ENCODE data around the gene SCTR. TPM values are rescaled to one million over a fixed set of nuclear protein-coding genes. Genes with fewer than 3 reads are reported as not detected.

Gene SCTR
- total RNA-seq, 2 experiments from 2014 or later: not detected

DNA sequence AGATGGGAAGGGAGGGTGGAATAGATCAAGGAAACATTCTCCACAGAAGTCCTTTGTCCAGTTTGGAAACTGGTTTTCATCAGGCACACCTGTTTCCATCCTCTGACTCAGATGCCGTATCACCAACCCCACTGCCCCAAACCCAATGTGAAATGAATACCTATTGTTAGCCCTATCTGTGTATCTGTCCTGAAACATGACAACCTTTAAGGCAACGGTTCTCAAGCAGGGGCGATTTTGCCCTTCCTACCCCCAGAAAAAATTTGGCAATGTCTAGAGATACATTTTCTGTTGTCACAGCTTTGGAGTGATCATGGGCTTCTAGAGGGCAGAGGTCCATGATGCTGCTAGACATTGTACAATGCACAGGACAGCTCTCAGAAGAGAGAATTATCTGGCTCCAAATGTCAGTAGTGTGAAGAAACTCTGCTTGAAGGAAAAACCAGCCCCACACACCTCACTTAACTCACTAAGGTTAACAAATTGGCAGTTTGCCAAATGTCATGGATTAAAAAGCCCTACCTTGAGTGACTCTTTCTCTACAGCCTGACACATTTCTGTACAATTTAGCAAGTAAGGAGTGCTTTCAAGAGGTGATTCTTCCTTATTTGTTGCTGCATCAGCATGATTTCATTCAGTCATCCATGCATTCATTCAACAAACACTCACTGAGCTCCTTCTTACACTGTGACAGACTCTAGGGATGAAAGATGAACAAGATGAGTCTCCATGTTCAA lies 3.4 kb downstream of the SCTR start:
- POLR2A ChIA-PET: no interaction called here
- ATAC-seq: no peak
- H3K36me3 Mint-ChIP-seq (ENCODE audit: low read depth): no peaks in the 10 kb centered on the region
- no peak overlapping the region for H3K4me3 Mint-ChIP-seq
- no peak overlapping the region for H3K27ac Mint-ChIP-seq
- no peaks in the 10 kb centered on the region for H3K9me3 Mint-ChIP-seq (ENCODE audit: insufficient read depth)
- H3K4me1 Mint-ChIP-seq (ENCODE audit: low read depth): no peaks in the 10 kb centered on the region
- H3K27me3 Mint-ChIP-seq (ENCODE audit: low read depth): peaks cover 31% of the 10 kb centered on the region
- CTCF ChIA-PET: no interaction called here
- DNase-seq: no peak

DNA sequence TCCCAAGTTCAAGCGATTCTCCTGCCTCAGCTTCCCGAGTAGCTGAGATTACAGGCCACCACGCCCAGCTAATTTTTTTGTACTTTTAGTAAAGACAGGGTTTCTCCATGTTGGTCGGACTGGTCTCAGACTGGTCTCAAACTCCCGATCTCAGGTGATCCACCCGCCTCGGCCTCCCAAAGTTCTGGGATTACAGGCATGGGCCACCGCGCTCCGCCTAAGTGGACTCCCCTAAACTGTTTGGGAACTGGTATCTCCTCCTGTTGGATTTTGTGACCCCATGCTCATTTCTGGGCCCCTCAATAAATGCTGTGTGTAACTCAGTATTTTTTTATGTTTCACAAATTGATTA lies 5.2 kb downstream of the SCTR start:
- ATAC-seq (no peak), DNase-seq (no peak)
- Mint-ChIP-seq H3K4me1 (ENCODE audit: low read depth) (no peaks in the 10 kb centered on the region), H3K36me3 (ENCODE audit: low read depth) (no peaks in the 10 kb centered on the region), H3K4me3 (no peak overlapping the region), H3K27me3 (ENCODE audit: low read depth) (peaks cover 20% of the 10 kb centered on the region), H3K27ac (no peak overlapping the region), H3K9me3 (ENCODE audit: insufficient read depth) (no peaks in the 10 kb centered on the region)
- CTCF ChIA-PET: interaction anchor here (0.6 kb wide), 1 partner anchor 11 kb away, joined by 3 read pairs; no protein-coding TSS in a partner anchor
- POLR2A ChIA-PET: no interaction called here

DNA sequence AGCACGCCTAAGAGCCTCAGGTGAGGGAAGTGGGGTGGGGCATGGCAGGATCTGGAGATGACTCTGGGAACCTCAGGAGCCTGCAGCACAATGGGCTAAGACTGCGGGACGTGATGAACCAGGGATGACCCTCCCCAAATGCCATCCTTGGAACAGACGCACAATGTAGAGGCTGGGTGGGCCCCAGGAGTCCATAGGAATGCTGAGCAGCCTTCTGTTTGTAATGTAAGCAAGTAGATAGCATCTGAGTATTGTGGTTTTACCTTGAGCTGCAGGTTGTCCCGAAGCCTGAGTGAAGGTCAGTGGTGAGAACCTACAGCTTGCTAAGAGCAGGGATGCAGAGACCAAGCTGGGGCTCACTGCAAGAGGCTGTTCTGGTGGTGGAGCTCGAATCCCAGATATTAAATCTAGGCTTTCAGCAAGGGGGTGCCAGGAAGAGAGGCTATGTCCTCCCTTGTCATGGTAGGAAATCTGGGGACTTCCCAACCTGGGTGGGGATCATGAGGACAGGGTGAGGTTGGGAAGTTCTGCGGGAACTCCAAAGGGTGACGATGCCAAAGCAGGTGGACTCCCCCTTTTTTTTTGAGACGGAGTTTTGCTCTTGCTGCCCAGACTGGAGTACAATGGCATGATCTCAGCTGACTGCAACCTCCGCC lies 5.8 kb downstream of the SCTR start:
- Mint-ChIP-seq H3K4me3 (no peak overlapping the region), H3K36me3 (ENCODE audit: low read depth) (no peaks in the 10 kb centered on the region), H3K9me3 (ENCODE audit: insufficient read depth) (no peaks in the 10 kb centered on the region), H3K27ac (no peak overlapping the region), H3K27me3 (ENCODE audit: low read depth) (peaks cover 17% of the 10 kb centered on the region), H3K4me1 (ENCODE audit: low read depth) (no peaks in the 10 kb centered on the region)
- DNase-seq: no peak
- ATAC-seq: no peak
- ChIA-PET POLR2A (no interaction called here), CTCF (interaction anchor here (0.6 kb wide), 1 partner anchor 10 kb away, joined by 3 read pairs; no protein-coding TSS in a partner anchor)

DNA sequence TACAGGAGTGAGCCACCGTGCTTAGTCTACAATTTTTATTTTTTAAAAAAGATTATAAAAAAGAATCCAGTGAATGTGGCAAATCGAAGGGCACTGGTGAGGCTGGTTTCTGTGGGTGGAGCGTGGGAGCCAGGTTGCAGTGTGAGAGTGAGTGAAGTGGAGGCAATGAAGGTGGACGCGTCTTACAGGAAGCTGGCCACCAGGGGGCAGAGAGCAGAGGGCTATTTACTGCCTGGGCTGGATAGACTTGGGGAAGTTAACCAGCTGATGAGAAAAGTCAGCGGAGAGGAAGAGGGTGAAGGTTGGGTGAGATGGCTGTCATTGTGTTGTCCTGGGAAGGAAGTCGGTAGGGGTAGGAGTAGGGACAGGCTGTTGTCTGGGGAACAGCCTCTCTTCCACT lies 6.8 kb downstream of the SCTR start:
- no peak overlapping the region for H3K4me3 Mint-ChIP-seq
- POLR2A ChIA-PET: no interaction called here

DNA sequence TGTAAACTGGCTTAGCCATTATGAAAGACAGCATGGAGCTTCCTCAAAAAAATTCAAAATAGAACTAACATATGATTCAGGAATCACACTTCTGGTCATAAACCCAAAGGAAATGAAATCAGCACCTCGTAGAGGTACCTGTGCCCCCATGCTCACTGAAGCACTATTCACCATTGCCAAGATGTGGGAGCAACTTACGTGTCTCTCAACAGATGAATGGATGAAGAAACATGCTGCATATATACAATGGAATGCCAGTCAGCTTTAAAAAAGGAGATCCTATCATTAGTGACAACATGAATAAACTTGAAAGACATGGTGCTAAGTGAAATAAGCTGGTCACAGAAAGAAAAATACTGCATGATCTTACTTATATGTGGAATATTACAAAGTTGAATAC lies 8.2 kb downstream of the SCTR start:
- no peak for DNase-seq
- Mint-ChIP-seq H3K36me3 (ENCODE audit: low read depth) (no peaks in the 10 kb centered on the region), H3K4me3 (no peak overlapping the region), H3K4me1 (ENCODE audit: low read depth) (no peaks in the 10 kb centered on the region), H3K27ac (no peak overlapping the region), H3K27me3 (ENCODE audit: low read depth) (peaks cover 11% of the 10 kb centered on the region), H3K9me3 (ENCODE audit: insufficient read depth) (no peaks in the 10 kb centered on the region)
- ATAC-seq: no peak
- ChIA-PET POLR2A (no interaction called here), CTCF (no interaction called here)

More for the DNA sequence above, 6.8 kb downstream of the SCTR start:
- peak; percentile 70 for ATAC-seq
- peaks cover 13% of the 10 kb centered on the region for H3K27me3 Mint-ChIP-seq (ENCODE audit: low read depth)
- DNase-seq: peak; percentile 56
- no peaks in the 10 kb centered on the region for H3K36me3 Mint-ChIP-seq (ENCODE audit: low read depth)
- no peak overlapping the region for H3K27ac Mint-ChIP-seq
- H3K9me3 Mint-ChIP-seq (ENCODE audit: insufficient read depth): no peaks in the 10 kb centered on the region
- no peaks in the 10 kb centered on the region for H3K4me1 Mint-ChIP-seq (ENCODE audit: low read depth)
- CTCF ChIA-PET: interaction anchor here (1.1 to 1.3 kb wide), 2 partner anchors 34 to 659 kb away, joined by 3 read pairs; no protein-coding TSS in a partner anchor

DNA sequence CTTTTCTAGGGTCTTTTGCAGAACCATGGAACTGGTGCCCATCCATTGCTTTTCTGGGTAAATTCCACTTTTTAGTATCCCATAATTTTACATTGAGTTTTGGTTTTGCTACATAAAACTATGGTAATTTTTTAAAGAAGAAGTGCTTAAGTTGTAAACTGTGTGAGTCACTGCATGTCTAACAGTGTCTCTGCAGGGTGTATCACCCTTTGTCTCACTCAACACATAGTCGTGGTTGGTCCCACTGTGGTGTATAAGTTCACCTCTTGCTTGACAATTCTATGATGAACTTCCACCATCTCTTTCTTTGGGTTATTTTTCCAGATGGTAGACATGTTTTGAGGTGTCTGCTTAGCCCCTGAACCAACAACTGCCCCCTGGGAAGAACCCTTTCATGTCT lies 10.5 kb downstream of the SCTR start:
- POLR2A ChIA-PET: no interaction called here
- H3K27me3 Mint-ChIP-seq (ENCODE audit: low read depth): peaks cover 11% of the 10 kb centered on the region
- CTCF ChIA-PET: interaction anchor here (0.7 kb wide), 1 partner anchor 61 kb away, joined by 3 read pairs; no protein-coding TSS in a partner anchor
- DNase-seq (no peak), ATAC-seq (no peak)
- no peaks in the 10 kb centered on the region for H3K9me3 Mint-ChIP-seq (ENCODE audit: insufficient read depth)
- H3K4me3 Mint-ChIP-seq: no peak overlapping the region
- H3K27ac Mint-ChIP-seq: no peak overlapping the region
- no peaks in the 10 kb centered on the region for H3K4me1 Mint-ChIP-seq (ENCODE audit: low read depth)
- H3K36me3 Mint-ChIP-seq (ENCODE audit: low read depth): no peaks in the 10 kb centered on the region

DNA sequence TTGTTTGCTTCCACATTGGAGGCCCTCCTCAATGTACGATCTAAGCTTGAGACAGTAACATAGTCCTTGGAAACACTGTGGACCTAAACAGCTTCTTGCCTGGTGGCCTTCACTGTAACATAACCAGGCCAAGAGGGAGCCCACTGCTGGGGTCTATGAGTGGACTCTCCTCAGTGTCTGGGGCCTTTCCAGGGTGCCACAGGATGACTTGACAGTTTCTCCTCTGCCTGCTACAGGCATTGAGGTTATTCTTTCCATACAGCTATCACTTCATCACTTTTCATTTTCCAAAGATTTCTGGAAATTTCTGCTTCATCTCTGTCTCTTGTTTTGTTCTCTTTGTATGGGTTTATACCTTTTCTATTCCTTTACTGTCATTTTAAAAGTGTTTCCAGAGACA lies 11.3 kb downstream of the SCTR start:
- Mint-ChIP-seq H3K27me3 (ENCODE audit: low read depth) (peaks cover 11% of the 10 kb centered on the region), H3K4me1 (ENCODE audit: low read depth) (no peaks in the 10 kb centered on the region), H3K4me3 (no peak overlapping the region), H3K36me3 (ENCODE audit: low read depth) (no peaks in the 10 kb centered on the region), H3K27ac (no peak overlapping the region), H3K9me3 (ENCODE audit: insufficient read depth) (no peaks in the 10 kb centered on the region)
- DNase-seq: no peak
- ChIA-PET POLR2A (no interaction called here), CTCF (no interaction called here)
- no peak for ATAC-seq

DNA sequence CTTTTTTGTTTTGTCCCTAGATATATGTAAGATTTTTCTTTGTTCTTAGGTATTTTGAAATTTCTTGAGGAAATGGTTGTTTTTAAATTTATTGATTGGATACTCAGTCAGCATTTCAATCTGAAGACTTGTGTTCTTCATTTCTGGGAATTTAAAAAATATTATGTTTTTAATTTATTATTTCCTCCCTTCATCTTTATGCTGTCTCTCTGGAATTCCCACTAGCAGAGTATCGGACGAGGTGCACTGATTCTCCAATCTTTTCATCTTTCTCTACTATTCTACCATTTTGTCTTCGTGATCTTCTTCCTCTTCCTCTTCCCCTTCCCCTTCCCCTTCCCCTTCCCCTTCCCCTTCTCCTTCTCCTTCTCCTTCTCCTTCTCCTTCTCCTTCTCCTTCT lies 12.3 kb downstream of the SCTR start:
- Mint-ChIP-seq H3K36me3 (ENCODE audit: low read depth) (no peaks in the 10 kb centered on the region), H3K27me3 (ENCODE audit: low read depth) (peaks cover 9% of the 10 kb centered on the region), H3K4me3 (no peak overlapping the region), H3K27ac (no peak overlapping the region), H3K4me1 (ENCODE audit: low read depth) (no peaks in the 10 kb centered on the region), H3K9me3 (ENCODE audit: insufficient read depth) (no peaks in the 10 kb centered on the region)
- CTCF ChIA-PET: no interaction called here
- ATAC-seq: no peak
- POLR2A ChIA-PET: no interaction called here
- DNase-seq: no peak

DNA sequence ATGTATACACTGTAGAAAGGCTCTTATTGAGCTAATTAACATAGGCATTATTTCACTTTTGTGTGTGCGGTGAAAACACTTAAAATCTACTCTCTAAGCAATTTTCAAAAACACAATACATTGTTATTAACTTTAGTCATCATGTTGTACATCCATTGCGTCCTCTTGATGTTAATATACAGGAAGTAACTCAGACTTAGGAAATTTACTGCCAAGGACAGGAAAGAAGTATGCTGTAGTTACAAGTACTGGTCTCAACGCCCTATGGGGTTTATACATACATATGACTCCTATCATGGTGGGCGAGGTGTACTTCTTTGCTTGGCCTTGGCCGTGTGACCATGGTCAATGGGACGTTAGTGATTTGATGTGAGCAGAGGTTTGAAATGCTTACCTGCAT lies 15.5 kb downstream of the SCTR start:
- DNase-seq (no peak), ATAC-seq (no peak)
- Mint-ChIP-seq H3K4me3 (no peak overlapping the region), H3K4me1 (ENCODE audit: low read depth) (no peaks in the 10 kb centered on the region), H3K27ac (no peak overlapping the region), H3K36me3 (ENCODE audit: low read depth) (no peaks in the 10 kb centered on the region), H3K27me3 (ENCODE audit: low read depth) (peaks cover 5% of the 10 kb centered on the region), H3K9me3 (ENCODE audit: insufficient read depth) (no peaks in the 10 kb centered on the region)
- ChIA-PET CTCF (interaction anchor here (0.7 kb wide), 1 partner anchor 10 kb away, joined by 3 read pairs; no protein-coding TSS in a partner anchor), POLR2A (no interaction called here)

DNA sequence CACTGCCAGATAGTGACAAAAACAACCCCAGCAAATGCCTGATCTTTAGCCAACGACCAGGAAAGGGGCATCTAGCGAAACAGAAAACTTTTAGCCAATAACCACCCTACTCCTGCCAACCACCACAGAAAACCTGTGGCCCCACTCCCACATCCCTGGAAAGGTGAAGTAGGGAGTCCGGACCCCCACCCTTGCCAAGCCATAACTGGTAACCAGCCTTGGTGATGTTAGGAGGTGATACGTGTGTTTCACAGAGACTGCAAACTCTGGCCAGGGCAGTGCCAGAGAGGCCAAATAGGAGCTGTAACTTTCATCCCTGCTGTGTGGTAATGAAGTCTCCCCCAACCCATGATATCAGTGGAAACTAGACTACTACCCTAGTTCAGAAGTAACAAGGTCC lies 27.6 kb downstream of the SCTR start:
- POLR2A ChIA-PET: no interaction called here
- Mint-ChIP-seq H3K4me1 (ENCODE audit: low read depth) (no peaks in the 10 kb centered on the region), H3K27ac (no peak overlapping the region), H3K9me3 (ENCODE audit: insufficient read depth) (peaks cover 26% of the 10 kb centered on the region), H3K4me3 (no peak overlapping the region), H3K36me3 (ENCODE audit: low read depth) (no peaks in the 10 kb centered on the region), H3K27me3 (ENCODE audit: low read depth) (peaks cover 13% of the 10 kb centered on the region)
- ATAC-seq (no peak), DNase-seq (no peak)
- CTCF ChIA-PET: interaction anchor here (2.5 kb wide), 1 partner anchor 20 kb away, joined by 7 read pairs; no protein-coding TSS in a partner anchor

DNA sequence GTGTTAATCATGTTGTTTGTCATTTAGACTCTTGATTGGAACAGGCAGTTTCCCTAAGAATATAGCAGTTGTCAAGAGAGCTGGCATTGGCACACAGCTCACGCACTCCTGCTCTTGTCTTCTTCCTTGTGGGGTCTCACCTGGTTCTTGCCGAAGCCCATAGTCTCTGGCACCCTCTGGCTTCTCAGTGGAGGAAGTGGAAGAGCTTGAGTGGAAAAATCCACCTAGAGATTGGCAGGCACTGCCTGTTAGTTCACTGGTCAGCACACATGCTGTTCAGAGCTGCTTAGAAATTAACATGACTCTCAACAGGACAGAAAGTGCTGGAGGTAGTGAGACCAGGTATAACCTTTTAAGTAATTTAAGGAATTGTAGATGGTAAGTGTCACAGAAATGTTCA lies 28.3 kb downstream of the SCTR start:
- peaks cover 13% of the 10 kb centered on the region for H3K27me3 Mint-ChIP-seq (ENCODE audit: low read depth)
- peaks cover 21% of the 10 kb centered on the region for H3K9me3 Mint-ChIP-seq (ENCODE audit: insufficient read depth)
- H3K4me3 Mint-ChIP-seq: no peak overlapping the region
- CTCF ChIA-PET: interaction anchor here (2.5 kb wide), 1 partner anchor 19 kb away, joined by 7 read pairs; no protein-coding TSS in a partner anchor
- POLR2A ChIA-PET: no interaction called here
- no peaks in the 10 kb centered on the region for H3K4me1 Mint-ChIP-seq (ENCODE audit: low read depth)
- DNase-seq (no peak), ATAC-seq (no peak)
- no peak overlapping the region for H3K27ac Mint-ChIP-seq
- no peaks in the 10 kb centered on the region for H3K36me3 Mint-ChIP-seq (ENCODE audit: low read depth)

DNA sequence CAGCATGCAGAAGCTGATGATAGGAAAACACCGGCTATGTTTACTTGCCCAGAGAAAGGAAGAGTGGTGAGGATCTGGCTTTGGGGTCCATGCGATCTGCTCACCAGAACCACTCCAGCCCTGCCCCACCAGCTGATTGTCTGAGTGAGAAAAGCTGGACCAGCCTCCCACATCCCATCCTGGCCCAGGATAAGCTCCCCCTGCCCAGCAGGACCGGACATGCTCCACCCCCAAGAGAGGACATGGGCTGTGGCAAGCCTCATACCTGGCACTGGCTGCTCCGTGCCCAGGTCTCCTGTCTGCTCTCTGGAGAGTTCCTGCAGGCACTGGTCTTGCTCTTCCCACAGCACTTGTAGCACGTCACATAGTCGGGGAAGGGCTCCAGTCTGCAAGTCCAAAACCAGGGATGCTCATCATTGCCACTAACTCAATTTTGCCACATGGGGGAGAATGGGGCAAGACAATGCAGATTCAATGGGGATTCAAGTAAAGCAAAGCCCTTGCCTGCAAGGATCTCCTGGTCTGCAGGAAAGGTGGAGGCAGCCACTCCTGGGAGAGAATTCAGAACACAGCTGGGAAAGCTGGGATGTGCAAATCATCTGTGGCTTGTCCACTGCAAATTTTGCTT lies 30.0 kb downstream of the SCTR start:
- ChIA-PET POLR2A (no interaction called here), CTCF (interaction anchor here (2.5 kb wide), 1 partner anchor 17 kb away, joined by 7 read pairs; no protein-coding TSS in a partner anchor)
- Mint-ChIP-seq H3K4me3 (no peak overlapping the region), H3K27me3 (ENCODE audit: low read depth) (peaks cover 7% of the 10 kb centered on the region), H3K4me1 (ENCODE audit: low read depth) (no peaks in the 10 kb centered on the region), H3K27ac (no peak overlapping the region), H3K9me3 (ENCODE audit: insufficient read depth) (peaks cover 13% of the 10 kb centered on the region), H3K36me3 (ENCODE audit: low read depth) (no peaks in the 10 kb centered on the region)
- no peak for DNase-seq
- ATAC-seq: no peak

All from activated CD8-positive, alpha-beta T cell treated with anti-CD3 and anti-CD28 coated beads, Interleukin-2, amount 10 ng/mL, durations not matched to agents 7 days and 5 days (primary cell).